Hepatocyte (in vitro differentiated cells): ENCODE results near the gene DNAH17. TPM values are rescaled to one million over a fixed set of nuclear protein-coding genes. Genes with fewer than 3 reads are reported as not detected.
A peak's percentile ranks its signal among the peaks of the same experiment; 100 is the strongest.

Experiments
- DNase-seq: peaks from one replicate; pipeline ENCODE4 v3.0.0-alpha.2; 2016; ENCODE audit warnings: low spot score
- H2AFZ ChIP-seq: fragments of 200-600 bp; sonication (generic); 2 replicates; pipeline ENCODE4 v1.6.0; 2016; ENCODE audit warnings: antibody characterized with exemption, mild to moderate bottlenecking
- H3K27ac ChIP-seq: fragments of 200-600 bp; sonication (generic); 2 replicates; pipeline ENCODE4 v1.5.1; 2016; ENCODE audit warnings: mild to moderate bottlenecking
- H3K27me3 ChIP-seq: fragments of 200-600 bp; sonication (generic); 2 replicates; pipeline ENCODE4 v1.6.1; 2016
- H3K36me3 ChIP-seq: fragments of 200-600 bp; sonication (generic); replicated peaks from 2 replicates; pipeline ENCODE4 v1.5.1; 2016; ENCODE audit warnings: low read depth; ENCODE audit not compliant: insufficient read depth
- H3K4me1 ChIP-seq: fragments of 200-600 bp; sonication (generic); 2 replicates; pipeline ENCODE4 v1.5.1; 2016; ENCODE audit warnings: mild to moderate bottlenecking, moderate library complexity; ENCODE audit not compliant: insufficient read depth
- H3K4me2 ChIP-seq: fragments of 200-600 bp; sonication (generic); 2 replicates; pipeline ENCODE4 v1.6.0; 2016
- H3K4me3 ChIP-seq: fragments of 200-600 bp; sonication (generic); 2 replicates; pipeline ENCODE4 v1.5.1; 2016; ENCODE audit warnings: mild to moderate bottlenecking
- H3K79me2 ChIP-seq: fragments of 200-600 bp; sonication (generic); 2 replicates; pipeline ENCODE4 v1.6.0; 2017; ENCODE audit warnings: mild to moderate bottlenecking
- H3K9me2 ChIP-seq: fragments of 200-600 bp; sonication (generic); replicated peaks from 2 replicates; pipeline ENCODE4 v1.6.0; 2017; ENCODE audit warnings: mild to moderate bottlenecking; ENCODE audit not compliant: insufficient read depth
- H3K9me3 ChIP-seq: fragments of 200-600 bp; sonication (generic); 2 replicates; pipeline ENCODE4 v1.5.1; 2016; ENCODE audit warnings: low read depth, mild to moderate bottlenecking
- H4K20me1 ChIP-seq: fragments of 200-600 bp; sonication (generic); 2 replicates; pipeline ENCODE4 v1.6.0; 2016; ENCODE audit warnings: mild to moderate bottlenecking; ENCODE audit not compliant: insufficient read depth, poor library complexity, severe bottlenecking
- CTCF ChIP-seq: fragments of 200-600 bp; sonication (generic); IDR thresholded peaks from 2 replicates; pipeline ENCODE4 v1.5.1; 2016; ENCODE audit warnings: antibody characterized with exemption, mild to moderate bottlenecking; ENCODE audit not compliant: poor library complexity
- EZH2 ChIP-seq: fragments of 200-600 bp; sonication (generic); IDR thresholded peaks from 2 replicates; pipeline ENCODE4 v1.6.1; 2016; ENCODE audit warnings: antibody characterized with exemption, mild to moderate bottlenecking, borderline replicate concordance
- EZH2phosphoT487 ChIP-seq: fragments of 200-600 bp; sonication (generic); IDR thresholded peaks from one replicate; pipeline ENCODE4 v1.6.1; 2018; ENCODE audit warnings: antibody characterized with exemption, mild to moderate bottlenecking, low read depth, moderate library complexity; ENCODE audit not compliant: unreplicated experiment, severe bottlenecking
- WGBS: methylation state at CpG from one replicate; pipeline ENCODE4 v1.1.6; 2016; ENCODE audit warnings: low lambda C conversion rate; ENCODE audit errors: missing lambda C conversion rate; 5-methylcytosine and 5-hydroxymethylcytosine counted together
- polyA plus RNA-seq: library from polyadenylated mRNA; unstranded; fragments of >200 nt; fragmentation: Nextera tagmentation; extraction: Ambion mirVana; gene quantifications from 2 replicates; pipeline ENCODE4 v1.2.1, GENCODE V29; 2016
- total RNA-seq: library from RNA; depleted of rRNA; stranded (reverse); fragments of >200 nt; gene quantifications from 2 replicates; pipeline ENCODE4 v1.2.3, GENCODE V29; 2014

Gene DNAH17
- total and polyA plus RNA-seq, 2 experiments from 2014 or later: 0.20 to 1.5 TPM

- no peak for DNase-seq
- H3K4me3 ChIP-seq: no peak overlapping the region
- TF ChIP-seq EZH2 (no peak), EZH2phosphoT487 (no peak), CTCF (no peak)
- H3K9me3 ChIP-seq: no peaks in the 10 kb centered on the region
- H2AFZ ChIP-seq: no peak overlapping the region
- no peak overlapping the region for H3K4me2 ChIP-seq
- H3K4me1 ChIP-seq: peaks cover 39% of the 10 kb centered on the region
- 72% methylated on average over 10 of the region's 10 CpGs for WGBS
- no peaks in the 10 kb centered on the region for H3K27me3 ChIP-seq
- peaks cover 93% of the 10 kb centered on the region for H3K79me2 ChIP-seq
- no peaks in the 10 kb centered on the region for H3K9me2 ChIP-seq
- no peaks in the 10 kb centered on the region for H3K36me3 ChIP-seq
- peak overlapping the region; percentile 21 for H3K27ac ChIP-seq
- H4K20me1 ChIP-seq: peaks cover 20% of the 10 kb centered on the region
Observed at GRCh38 chr17:78387977-78388941, 188.9 kb downstream of the DNAH17 start.

GRCh38 chr17:78384479-78385175 is 192.6 kb downstream of the DNAH17 start:
- Histone ChIP-seq H3K36me3 (no peaks in the 10 kb centered on the region), H3K27ac (peak overlapping the region; percentile 92), H4K20me1 (peaks cover 25% of the 10 kb centered on the region), H3K4me1 (peaks cover 23% of the 10 kb centered on the region), H3K4me2 (no peak overlapping the region), H3K4me3 (no peak overlapping the region), H3K27me3 (no peaks in the 10 kb centered on the region), H3K9me2 (no peaks in the 10 kb centered on the region), H3K79me2 (peaks cover 100% of the 10 kb centered on the region), H3K9me3 (no peaks in the 10 kb centered on the region), H2AFZ (no peak overlapping the region)
- TF ChIP-seq EZH2phosphoT487: no peak
- no peak for TF ChIP-seq CTCF
- 93% methylated on average over 23 of the region's 23 CpGs for WGBS
- DNase-seq: no peak

- DNase-seq: peak; percentile 74
- WGBS: 70% methylated on average over 15 of the region's 15 CpGs
- Histone ChIP-seq H3K27me3 (no peaks in the 10 kb centered on the region), H3K36me3 (no peaks in the 10 kb centered on the region), H3K4me1 (peaks cover 27% of the 10 kb centered on the region), H2AFZ (no peak overlapping the region), H4K20me1 (peaks cover 32% of the 10 kb centered on the region), H3K4me3 (no peak overlapping the region), H3K4me2 (peak overlapping the region; percentile 33), H3K27ac (peak overlapping the region; percentile 92), H3K9me3 (no peaks in the 10 kb centered on the region), H3K9me2 (no peaks in the 10 kb centered on the region), H3K79me2 (peaks cover 100% of the 10 kb centered on the region)
- TF ChIP-seq CTCF (no peak), EZH2 (no peak), EZH2phosphoT487 (no peak)
Observed at GRCh38 chr17:78383725-78384471, 193.3 kb downstream of the DNAH17 start.
